Neuronal stem cell (in vitro differentiated cells): ENCODE results near the gene HSD3B2.

Experiments used
- DNase-seq: peaks from one replicate; pipeline ENCODE4 v3.0.0-alpha.2; 2013; ENCODE audit warnings: low spot score
- H2AFZ ChIP-seq: one replicate; pipeline ENCODE4 v1.6.1; 2013; ENCODE audit warnings: mild to moderate bottlenecking, low read length, inconsistent platforms
- H2AK5ac ChIP-seq: 2 replicates; pipeline ENCODE4 v1.6.1; 2013; ENCODE audit warnings: low read depth, mild to moderate bottlenecking, inconsistent platforms, low read length, moderate library complexity, mixed read lengths
- H2BK120ac ChIP-seq: 2 replicates; pipeline ENCODE4 v1.6.1; 2013; ENCODE audit warnings: low read depth, mild to moderate bottlenecking, inconsistent platforms, low read length, moderate library complexity, mixed read lengths
- H2BK12ac ChIP-seq: one replicate; pipeline ENCODE4 v1.6.1; 2013; ENCODE audit warnings: low read length, inconsistent platforms
- H2BK15ac ChIP-seq: 2 replicates; pipeline ENCODE4 v1.6.1; 2013; ENCODE audit warnings: mild to moderate bottlenecking, low read length, inconsistent platforms, mixed read lengths
- H2BK5ac ChIP-seq: one replicate; pipeline ENCODE4 v1.6.1; 2013; ENCODE audit warnings: inconsistent platforms, mild to moderate bottlenecking, low read length, moderate library complexity
- H3K14ac ChIP-seq: one replicate; pipeline ENCODE4 v1.6.1; 2013; ENCODE audit warnings: low read length, inconsistent platforms
- H3K18ac ChIP-seq: 2 replicates; pipeline ENCODE4 v1.6.1; 2013; ENCODE audit warnings: low read length, inconsistent platforms
- H3K23ac ChIP-seq: 2 replicates; pipeline ENCODE4 v1.6.1; 2013; ENCODE audit warnings: low read depth, mild to moderate bottlenecking, mixed read lengths, low read length, inconsistent platforms; ENCODE audit not compliant: poor library complexity
- H3K27ac ChIP-seq: replicated peaks from 3 replicates; pipeline ENCODE4 v1.5.1; 2013; ENCODE audit warnings: low read length, inconsistent platforms
- H3K27me3 ChIP-seq, 3 experiments: 2 replicates each; pipeline ENCODE4 v1.6.1; 2013; ENCODE audit warnings: low read length in 3 of 3, mild to moderate bottlenecking in 2 of 3, inconsistent platforms in 1 of 3, low read depth in 1 of 3, mixed read lengths in 1 of 3, moderate library complexity in 1 of 3; ENCODE audit not compliant: control insufficient read depth in 3 of 3, insufficient read depth in 3 of 3
- H3K36me3 ChIP-seq, 2 donors: replicated peaks in 1 of 2; 2 replicates each; pipeline ENCODE4 v1.6.1; 2013; ENCODE audit warnings: low read length in 2 of 2; ENCODE audit not compliant: control insufficient read depth in 2 of 2, insufficient read depth in 2 of 2
- H3K4ac ChIP-seq: 2 replicates; pipeline ENCODE4 v1.6.1; 2013; ENCODE audit warnings: inconsistent platforms, mild to moderate bottlenecking, low read length, moderate library complexity
- H3K4me1 ChIP-seq, 2 donors: 1 replicate in 1 of 2; 2 replicates in 1 of 2; pipeline ENCODE4 v1.6.1; 2013; ENCODE audit warnings: low read length in 2 of 2, low read depth in 1 of 2; ENCODE audit not compliant: control insufficient read depth in 2 of 2, insufficient read depth in 1 of 2
- H3K4me2 ChIP-seq: one replicate; pipeline ENCODE4 v1.6.1; 2013; ENCODE audit warnings: mild to moderate bottlenecking, low read length, inconsistent platforms; ENCODE audit not compliant: insufficient read depth, poor library complexity, severe bottlenecking
- H3K4me3 ChIP-seq, 2 donors: 2 replicates each; pipeline ENCODE4 v1.5.1; 2013; ENCODE audit warnings: low read length in 2 of 2, mild to moderate bottlenecking in 2 of 2, inconsistent platforms in 1 of 2, moderate library complexity in 1 of 2
- H3K79me1 ChIP-seq: one replicate; pipeline ENCODE4 v1.6.1; 2013; ENCODE audit warnings: low read depth, mild to moderate bottlenecking, inconsistent platforms, low read length, moderate library complexity
- H3K9ac ChIP-seq: one replicate; pipeline ENCODE4 v1.6.1; 2013; ENCODE audit warnings: mild to moderate bottlenecking, low read depth, low read length, inconsistent platforms; ENCODE audit not compliant: poor library complexity
- H3K9me3 ChIP-seq, 2 donors: replicated peaks in 1 of 2; 2 replicates each; pipeline versions ENCODE3 to v1.6.1; 2013; ENCODE audit warnings: low read length in 2 of 2, mild to moderate bottlenecking in 2 of 2, inconsistent platforms in 1 of 2, low read depth in 1 of 2, mixed read lengths in 1 of 2, moderate library complexity in 1 of 2; ENCODE audit not compliant: control insufficient read depth in 2 of 2, insufficient read depth in 1 of 2
- H4K8ac ChIP-seq: one replicate; pipeline ENCODE4 v1.6.1; 2013; ENCODE audit warnings: low read depth, mild to moderate bottlenecking, inconsistent platforms, low read length, moderate library complexity
- H4K91ac ChIP-seq: one replicate; pipeline ENCODE4 v1.6.1; 2013; ENCODE audit warnings: low read length, low read depth, mild to moderate bottlenecking, inconsistent platforms; ENCODE audit not compliant: poor library complexity
- WGBS, 2 donors: extraction: QIAGEN DNeasy Blood & Tissue Kit; methylation state at CpG; one replicate each; pipeline ENCODE4 v1.1.7; 2013; ENCODE audit warnings: missing lambda C conversion rate in 2 of 2, mixed read lengths in 1 of 2; ENCODE audit not compliant: insufficient read length in 2 of 2, insufficient replicate concordance in 1 of 2; ENCODE audit errors: extremely low coverage in 2 of 2; 5-methylcytosine and 5-hydroxymethylcytosine counted together

HSD3B2 gene

DNA sequence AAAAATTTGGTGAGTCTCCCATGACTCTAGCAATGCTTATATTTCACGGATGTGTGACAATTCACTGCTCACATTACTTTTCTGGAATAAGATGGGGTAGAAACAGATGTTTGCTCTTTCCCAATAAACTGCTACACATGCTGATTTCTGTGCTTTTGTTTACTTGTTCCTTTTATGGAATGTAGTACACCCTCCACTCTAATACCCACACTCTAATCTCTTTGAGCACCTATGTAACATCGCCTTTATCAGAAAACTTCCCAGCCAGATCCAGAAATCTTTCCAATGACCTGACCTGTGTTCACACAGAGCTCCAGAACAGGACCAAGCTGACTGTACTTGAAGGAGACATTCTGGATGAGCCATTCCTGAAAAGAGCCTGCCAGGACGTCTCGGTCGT lies 4.2 kb downstream of the HSD3B2 start:
- H4K8ac ChIP-seq: no peak overlapping the region
- H3K18ac ChIP-seq: no peak overlapping the region
- no peaks in the 10 kb centered on the region for H3K9me3 ChIP-seq
- H3K36me3 ChIP-seq: no peaks in the 10 kb centered on the region
- WGBS, 2 donors: no CpG with 5 or more reads among the region's 5 CpGs
- no peak overlapping the region for H3K14ac ChIP-seq
- H4K91ac ChIP-seq: no peak overlapping the region
- H3K4ac ChIP-seq: no peak overlapping the region
- H3K4me3 ChIP-seq: no peak overlapping the region
- no peaks in the 10 kb centered on the region for H3K27me3 ChIP-seq
- H3K9ac ChIP-seq: no peak overlapping the region
- no peak overlapping the region for H2AFZ ChIP-seq
- no peak for DNase-seq
- no peak overlapping the region for H2BK15ac ChIP-seq
- H2BK12ac ChIP-seq: no peak overlapping the region
- no peak overlapping the region for H3K23ac ChIP-seq
- no peak overlapping the region for H2BK5ac ChIP-seq
- no peaks in the 10 kb centered on the region for H3K4me1 ChIP-seq
- no peaks in the 10 kb centered on the region for H3K79me1 ChIP-seq
- H2BK120ac ChIP-seq: no peak overlapping the region
- no peak overlapping the region for H2AK5ac ChIP-seq
- no peak overlapping the region for H3K4me2 ChIP-seq
- no peak overlapping the region for H3K27ac ChIP-seq

DNA sequence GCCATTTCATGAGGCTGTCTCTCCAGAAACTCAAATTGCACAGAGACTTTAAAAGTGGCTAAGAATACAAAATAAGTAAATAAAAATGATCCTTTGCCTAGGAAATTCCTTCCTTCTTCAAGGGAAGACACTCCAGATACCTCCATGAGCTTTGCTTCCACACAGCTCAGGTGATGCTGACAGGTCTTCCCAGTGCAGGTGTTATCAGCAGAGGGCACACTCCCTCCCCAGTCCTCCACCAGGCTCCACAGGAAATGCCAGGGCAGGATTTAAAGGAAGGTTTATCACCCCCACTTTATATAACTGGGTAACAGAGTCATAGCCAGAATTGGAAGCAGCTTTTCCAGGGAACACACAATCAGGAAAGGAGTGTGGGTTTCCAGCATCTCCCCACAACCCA lies 5.7 kb downstream of the HSD3B2 start:
- Histone ChIP-seq H3K4me1 (no peaks in the 10 kb centered on the region), H3K27ac (no peak overlapping the region), H3K14ac (no peak overlapping the region), H3K9ac (no peak overlapping the region), H2AK5ac (no peak overlapping the region), H3K23ac (no peak overlapping the region), H2BK12ac (no peak overlapping the region), H4K8ac (no peak overlapping the region), H3K79me1 (no peaks in the 10 kb centered on the region), H2BK120ac (no peak overlapping the region), H3K36me3 (no peaks in the 10 kb centered on the region), H4K91ac (no peak overlapping the region), H3K4me3 (no peak overlapping the region), H3K18ac (no peak overlapping the region), H3K27me3 (no peaks in the 10 kb centered on the region), H3K9me3 (no peaks in the 10 kb centered on the region), H2AFZ (no peak overlapping the region), H3K4me2 (no peak overlapping the region), H2BK5ac (no peak overlapping the region), H2BK15ac (no peak overlapping the region), H3K4ac (no peak overlapping the region)
- DNase-seq: no peak

GRCh38 chr1:119422631-119423030 lies 7.7 kb downstream of the HSD3B2 start:
- DNase-seq: no peak
- Histone ChIP-seq H3K9me3 (no peaks in the 10 kb centered on the region), H3K4me2 (no peak overlapping the region), H2BK15ac (no peak overlapping the region), H3K4ac (no peak overlapping the region), H3K79me1 (no peaks in the 10 kb centered on the region), H3K27me3 (peaks cover 0 to 5% (median 0%) of the 10 kb centered on the region in 3 experiments), H2BK120ac (no peak overlapping the region), H4K8ac (no peak overlapping the region), H2AK5ac (no peak overlapping the region), H3K36me3 (no peaks in the 10 kb centered on the region), H3K27ac (no peak overlapping the region), H3K14ac (no peak overlapping the region), H3K4me1 (no peaks in the 10 kb centered on the region), H4K91ac (no peak overlapping the region), H3K9ac (no peak overlapping the region), H2AFZ (no peak overlapping the region), H2BK12ac (no peak overlapping the region), H3K23ac (no peak overlapping the region), H3K4me3 (no peak overlapping the region), H2BK5ac (no peak overlapping the region), H3K18ac (no peak overlapping the region)

DNA sequence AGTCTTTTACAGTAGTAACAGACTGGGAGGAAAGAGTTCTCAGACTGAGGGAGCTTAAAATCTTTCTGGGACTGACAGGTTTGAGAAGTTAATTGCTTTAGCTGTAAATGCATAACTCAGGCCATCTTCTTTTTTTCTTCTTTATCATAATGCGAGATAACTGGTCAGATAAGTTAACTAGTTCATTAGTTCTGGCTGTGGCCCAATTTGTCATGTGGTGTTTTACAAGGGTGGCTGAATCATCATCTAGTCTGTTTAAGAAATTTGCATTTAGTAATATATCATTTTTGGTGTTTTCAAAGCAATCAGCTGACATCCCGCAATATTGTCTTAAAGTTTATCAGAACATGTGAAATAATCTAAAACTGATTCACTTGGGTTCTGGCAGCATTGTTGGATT lies 14.0 kb downstream of the HSD3B2 start:
- Histone ChIP-seq H2BK120ac (no peak overlapping the region), H3K4ac (no peak overlapping the region), H2AFZ (no peak overlapping the region), H3K9ac (no peak overlapping the region), H2BK15ac (no peak overlapping the region), H3K27me3 (peaks cover 0 to 16% (median 0%) of the 10 kb centered on the region in 3 experiments), H3K27ac (no peak overlapping the region), H3K4me3 (no peak overlapping the region), H3K14ac (no peak overlapping the region), H3K18ac (no peak overlapping the region), H3K9me3 (no peaks in the 10 kb centered on the region), H3K4me2 (no peak overlapping the region), H4K91ac (no peak overlapping the region), H2AK5ac (no peak overlapping the region), H2BK12ac (no peak overlapping the region), H4K8ac (no peak overlapping the region), H3K23ac (no peak overlapping the region), H3K36me3 (no peaks in the 10 kb centered on the region), H3K79me1 (no peaks in the 10 kb centered on the region), H2BK5ac (no peak overlapping the region), H3K4me1 (no peaks in the 10 kb centered on the region)
- WGBS, 2 donors: no CpG with 5 or more reads among the region's 2 CpGs
- DNase-seq: no peak
